Osteoblast (primary cell): Measurements from ENCODE around the gene TFPT. TPM values are rescaled to one million over a fixed set of nuclear protein-coding genes. Genes with fewer than 3 reads are reported as not detected.
A peak's percentile ranks its signal among the peaks of the same experiment; 100 is the strongest.

ENCODE experiments used
- DNase-seq: peaks from one replicate; pipeline ENCODE4 v3.0.0; 2011; ENCODE audit warnings: low spot score, mixed read lengths; ENCODE audit not compliant: insufficient read length; ENCODE audit errors: missing footprints
- H2AFZ ChIP-seq: 2 replicates; pipeline ENCODE4 v1.6.0; 2011; ENCODE audit warnings: mild to moderate bottlenecking, low read length
- H3K27ac ChIP-seq: 2 replicates; pipeline ENCODE4 v1.5.1; 2011; ENCODE audit warnings: mild to moderate bottlenecking, low read depth, low read length, moderate library complexity
- H3K27me3 ChIP-seq: 2 replicates; pipeline ENCODE4 v1.6.0; 2012; ENCODE audit warnings: mild to moderate bottlenecking, control low read depth, inconsistent platforms, low read length, moderate library complexity; ENCODE audit not compliant: insufficient read depth
- H3K36me3 ChIP-seq: 2 replicates; pipeline ENCODE4 v1.5.1; 2011; ENCODE audit warnings: mild to moderate bottlenecking, low read length, control low read depth, moderate library complexity; ENCODE audit not compliant: insufficient read depth
- H3K4me1 ChIP-seq: 2 replicates; pipeline ENCODE4 v1.5.1; 2011; ENCODE audit warnings: mild to moderate bottlenecking, low read length, control low read depth, moderate library complexity; ENCODE audit not compliant: insufficient read depth
- H3K4me2 ChIP-seq: 2 replicates; pipeline ENCODE4 v1.6.0; 2011; ENCODE audit warnings: mild to moderate bottlenecking, low read length; ENCODE audit not compliant: insufficient read depth
- H3K4me3 ChIP-seq: fragments of 200-600 bp; sonication (generic); 3 replicates; pipeline ENCODE4 v1.5.1; 2012; ENCODE audit warnings: mild to moderate bottlenecking, low read length, inconsistent platforms; ENCODE audit not compliant: insufficient read depth
- H3K79me2 ChIP-seq: 2 replicates; pipeline ENCODE4 v1.6.0; 2012; ENCODE audit warnings: mild to moderate bottlenecking, low read length, control low read depth, inconsistent platforms; ENCODE audit not compliant: insufficient read depth
- H3K9me3 ChIP-seq: 2 replicates; pipeline ENCODE4 v1.5.1; 2011; ENCODE audit warnings: low read depth, low read length, control low read depth
- H4K20me1 ChIP-seq: 2 replicates; pipeline ENCODE4 v1.6.0; 2012; ENCODE audit warnings: mild to moderate bottlenecking, low read length, control low read depth; ENCODE audit not compliant: insufficient read depth
- CTCF ChIP-seq: IDR thresholded peaks from 2 replicates; pipeline ENCODE4 v1.5.1; 2011; ENCODE audit warnings: mild to moderate bottlenecking, low read depth, low read length, moderate library complexity; ENCODE audit errors: extremely low read depth
- total RNA-seq: library from RNA; depleted of rRNA; stranded (reverse); fragments of >200 nt; gene quantifications from 2 replicates; pipeline ENCODE4 v1.2.3, GENCODE V29; 2012

TFPT gene
- total RNA-seq, 1 donor, result 17.4 TPM

GRCh38 chr19:54138489-54139256, 23.2 kb upstream of the TFPT start:
- no peaks in the 10 kb centered on the region for H3K9me3 ChIP-seq
- TF ChIP-seq CTCF, result no peak
- H3K4me3 ChIP-seq, result peak overlapping the region; percentile 87
- peaks cover 19% of the 10 kb centered on the region for H3K4me1 ChIP-seq
- H3K36me3 ChIP-seq, result peaks cover 42% of the 10 kb centered on the region
- DNase-seq, result no peak
- H2AFZ ChIP-seq, result no peak overlapping the region
- peaks cover 59% of the 10 kb centered on the region for H3K79me2 ChIP-seq
- H4K20me1 ChIP-seq, result peaks cover 47% of the 10 kb centered on the region
- H3K27me3 ChIP-seq, result no peaks in the 10 kb centered on the region
- H3K27ac ChIP-seq, result no peak overlapping the region
- H3K4me2 ChIP-seq, result peak overlapping the region; percentile 90

- peak; percentile 91 for DNase-seq
- Histone ChIP-seq H2AFZ (peak within 1 kb of the TSS; percentile 81), H4K20me1 (peaks cover 46% of the 10 kb centered on the region), H3K4me1 (peaks cover 19% of the 10 kb centered on the region), H3K9me3 (no peaks in the 10 kb centered on the region), H3K27ac (peak within 1 kb of the TSS; percentile 73), H3K27me3 (no peaks in the 10 kb centered on the region), H3K36me3 (peaks cover 34% of the 10 kb centered on the region), H3K79me2 (peaks cover 53% of the 10 kb centered on the region), H3K4me2 (peak within 1 kb of the TSS; percentile 99), H3K4me3 (peak within 1 kb of the TSS; percentile 87)
- TF ChIP-seq CTCF, result no peak
Measured at GRCh38 chr19:54137699-54138488, 22.4 kb upstream of the TFPT start, which contains the start of gene CNOT3. CNOT3 (plus strand) TSS chr19:54137762; CDS start chr19:54142979, 5,217 bp downstream.

- Histone ChIP-seq H3K27me3 (no peaks in the 10 kb centered on the region), H3K4me1 (peaks cover 19% of the 10 kb centered on the region), H3K9me3 (no peaks in the 10 kb centered on the region), H4K20me1 (peaks cover 37% of the 10 kb centered on the region), H3K4me2 (peak overlapping the region; percentile 99), H2AFZ (peak overlapping the region; percentile 81), H3K27ac (peak overlapping the region; percentile 73), H3K4me3 (peak overlapping the region; percentile 87), H3K36me3 (peaks cover 26% of the 10 kb centered on the region), H3K79me2 (peaks cover 45% of the 10 kb centered on the region)
- TF ChIP-seq CTCF, result no peak
- peak; percentile 100 for DNase-seq
Measured at GRCh38 chr19:54136864-54137698, 21.6 kb upstream of the TFPT start.
